Progenitor cell of endocrine pancreas (in vitro differentiated cells): ENCODE data around the gene CALHM2. TPM values are rescaled to one million over a fixed set of nuclear protein-coding genes. Genes with fewer than 3 reads are reported as not detected.

Experiments used
- DNase-seq: peaks from one replicate; pipeline ENCODE4 v3.0.0; 2021; ENCODE audit warnings: low spot score; ENCODE audit not compliant: unreplicated experiment
- H3K27ac Mint-ChIP-seq: 2 replicates; pipeline ENCODE4 v1.8.0; 2021; ENCODE audit warnings: mild to moderate bottlenecking, moderate library complexity, mixed read lengths
- H3K27me3 Mint-ChIP-seq: 2 replicates; pipeline ENCODE4 v1.8.0; 2021; ENCODE audit warnings: mixed read lengths
- H3K36me3 Mint-ChIP-seq: 2 replicates; pipeline ENCODE4 v1.8.0; 2022; ENCODE audit warnings: mixed read lengths; ENCODE audit not compliant: insufficient read depth
- H3K4me1 Mint-ChIP-seq: 2 replicates; pipeline ENCODE4 v1.8.0; 2021; ENCODE audit warnings: low read depth, mixed read lengths
- H3K4me3 Mint-ChIP-seq: 2 replicates; pipeline ENCODE4 v1.8.0; 2021; ENCODE audit warnings: low read depth, mild to moderate bottlenecking, moderate library complexity, mixed read lengths
- H3K9me3 Mint-ChIP-seq: 2 replicates; pipeline ENCODE4 v1.8.0; 2021; ENCODE audit warnings: low read depth, mixed read lengths
- total RNA-seq: library from RNA; stranded (reverse); gene quantifications from 2 replicates; pipeline ENCODE4 v1.2.1, GENCODE V29; 2021
- TF ChIP-seq, protein P1 (sequence below): fragments of 200-600 bp; sonication (generic); IDR thresholded peaks from one replicate; pipeline ENCODE4 v1.5.0; 2021; ENCODE audit warnings: antibody characterized with exemption, mild to moderate bottlenecking; ENCODE audit not compliant: unreplicated experiment

Gene CALHM2
- total RNA-seq, 1 donor from 2014 or later: 0.69 TPM

GRCh38 chr10:103497161-103497915, 45.2 kb upstream of the CALHM2 start:
- Mint-ChIP-seq H3K4me1 (peaks cover 7% of the 10 kb centered on the region), H3K36me3 (peaks cover 2% of the 10 kb centered on the region), H3K27ac (no peak overlapping the region), H3K4me3 (no peak overlapping the region), H3K9me3 (no peaks in the 10 kb centered on the region), H3K27me3 (peaks cover 64% of the 10 kb centered on the region)
- TF ChIP-seq, protein P1, sequence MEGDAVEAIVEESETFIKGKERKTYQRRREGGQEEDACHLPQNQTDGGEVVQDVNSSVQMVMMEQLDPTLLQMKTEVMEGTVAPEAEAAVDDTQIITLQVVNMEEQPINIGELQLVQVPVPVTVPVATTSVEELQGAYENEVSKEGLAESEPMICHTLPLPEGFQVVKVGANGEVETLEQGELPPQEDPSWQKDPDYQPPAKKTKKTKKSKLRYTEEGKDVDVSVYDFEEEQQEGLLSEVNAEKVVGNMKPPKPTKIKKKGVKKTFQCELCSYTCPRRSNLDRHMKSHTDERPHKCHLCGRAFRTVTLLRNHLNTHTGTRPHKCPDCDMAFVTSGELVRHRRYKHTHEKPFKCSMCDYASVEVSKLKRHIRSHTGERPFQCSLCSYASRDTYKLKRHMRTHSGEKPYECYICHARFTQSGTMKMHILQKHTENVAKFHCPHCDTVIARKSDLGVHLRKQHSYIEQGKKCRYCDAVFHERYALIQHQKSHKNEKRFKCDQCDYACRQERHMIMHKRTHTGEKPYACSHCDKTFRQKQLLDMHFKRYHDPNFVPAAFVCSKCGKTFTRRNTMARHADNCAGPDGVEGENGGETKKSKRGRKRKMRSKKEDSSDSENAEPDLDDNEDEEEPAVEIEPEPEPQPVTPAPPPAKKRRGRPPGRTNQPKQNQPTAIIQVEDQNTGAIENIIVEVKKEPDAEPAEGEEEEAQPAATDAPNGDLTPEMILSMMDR: no peak
- DNase-seq: no peak

DNA sequence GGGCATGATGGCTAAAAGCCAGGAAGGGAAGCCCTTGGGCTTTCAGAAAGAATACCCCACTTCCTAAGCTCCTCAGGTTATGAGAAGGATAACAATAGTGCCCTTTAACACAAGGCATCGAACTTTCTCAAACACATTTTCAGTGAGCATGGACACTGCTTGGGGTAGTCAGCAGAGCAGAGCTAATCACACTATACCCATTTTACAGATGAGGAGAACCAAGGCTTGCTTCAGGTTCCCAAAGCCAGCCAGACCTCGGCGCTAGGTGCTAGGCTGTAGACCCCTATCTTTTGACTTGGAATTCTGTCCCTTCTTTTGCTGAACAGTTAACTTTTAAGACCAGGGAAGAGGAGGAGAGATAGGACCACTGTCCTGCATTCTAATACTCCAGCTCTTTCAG, 43.2 kb upstream of the CALHM2 start:
- Mint-ChIP-seq H3K27me3 (peaks cover 67% of the 10 kb centered on the region), H3K4me1 (peaks cover 12% of the 10 kb centered on the region), H3K27ac (no peak overlapping the region), H3K9me3 (no peaks in the 10 kb centered on the region), H3K4me3 (peak overlapping the region; percentile 78), H3K36me3 (peaks cover 2% of the 10 kb centered on the region)
- TF ChIP-seq, protein P1: no peak
- no peak for DNase-seq

- TF ChIP-seq, protein P1: no peak
- Mint-ChIP-seq H3K36me3 (peaks cover 2% of the 10 kb centered on the region), H3K4me3 (peak overlapping the region; percentile 78), H3K27me3 (peaks cover 62% of the 10 kb centered on the region), H3K4me1 (peaks cover 11% of the 10 kb centered on the region), H3K9me3 (no peaks in the 10 kb centered on the region), H3K27ac (no peak overlapping the region)
- DNase-seq: no peak
These were observed 42.0 kb upstream of the CALHM2 start for GRCh38 chr10:103493916-103494877.

GRCh38 chr10:103493362-103493915, 41.3 kb upstream of the CALHM2 start, which contains the start of gene NEURL1:
Gene NEURL1, plus strand, starts transcription at chr10:103493705. Its CDS starts 683 bp downstream, at chr10:103494388.
- TF ChIP-seq, protein P1: no peak
- H3K4me1 Mint-ChIP-seq: peaks cover 11% of the 10 kb centered on the region
- H3K36me3 Mint-ChIP-seq: no peaks in the 10 kb centered on the region
- no peak for DNase-seq
- no peaks in the 10 kb centered on the region for H3K9me3 Mint-ChIP-seq
- peak within 1 kb of the TSS; percentile 34 for H3K27ac Mint-ChIP-seq
- peaks cover 55% of the 10 kb centered on the region for H3K27me3 Mint-ChIP-seq
- H3K4me3 Mint-ChIP-seq: peak within 1 kb of the TSS; percentile 78
